CD14-positive monocyte (primary cell): Measurements from ENCODE around the gene TMEM94. TPM values are rescaled to one million over a fixed set of nuclear protein-coding genes. Genes with fewer than 3 reads are reported as not detected.

Experiments used
- DNase-seq, 3 donors: peaks; one replicate each; pipeline ENCODE4 v3.0.0-alpha.2; 2011 to 2022
- H2AFZ ChIP-seq: 2 replicates; pipeline ENCODE4 v1.6.0; 2012; ENCODE audit warnings: mild to moderate bottlenecking, low read depth, low read length, inconsistent platforms; ENCODE audit not compliant: insufficient read depth, poor library complexity, severe bottlenecking
- H3K27ac ChIP-seq, 2 donors: 1 replicate in 1 of 2; 2 replicates in 1 of 2; pipeline ENCODE4 v1.5.1; 2012 to 2013; ENCODE audit warnings: low read length in 2 of 2, control low read depth in 1 of 2, inconsistent platforms in 1 of 2, low read depth in 1 of 2, mild to moderate bottlenecking in 1 of 2
- H3K27me3 ChIP-seq, 2 donors: one replicate each; pipeline versions ENCODE4 v1.6.0 to v1.6.1; 2011 to 2013; ENCODE audit warnings: low read length in 2 of 2; ENCODE audit not compliant: control insufficient read depth in 2 of 2, insufficient read depth in 2 of 2
- H3K36me3 ChIP-seq, 2 donors: replicated peaks in 1 of 2; 1 replicate in 1 of 2; 2 replicates in 1 of 2; pipeline versions ENCODE4 v1.5.1 to v1.6.1; 2012 to 2013; ENCODE audit warnings: low read length in 2 of 2, control low read depth in 1 of 2, inconsistent platforms in 1 of 2, mild to moderate bottlenecking in 1 of 2; ENCODE audit not compliant: insufficient read depth in 2 of 2, control insufficient read depth in 1 of 2
- H3K4me1 ChIP-seq, 2 donors: 1 replicate in 1 of 2; 2 replicates in 1 of 2; pipeline versions ENCODE4 v1.5.1 to v1.6.1; 2012 to 2013; ENCODE audit warnings: low read length in 2 of 2, control low read depth in 1 of 2, inconsistent platforms in 1 of 2, mild to moderate bottlenecking in 1 of 2, moderate library complexity in 1 of 2; ENCODE audit not compliant: insufficient read depth in 2 of 2, control insufficient read depth in 1 of 2
- H3K4me2 ChIP-seq: replicated peaks from 2 replicates; pipeline ENCODE3; 2012; ENCODE audit warnings: low read length, moderate library complexity, mild to moderate bottlenecking; ENCODE audit not compliant: poor library complexity, severe bottlenecking; ENCODE audit errors: extremely low read depth
- H3K4me3 ChIP-seq, 3 experiments: fragments of 200-600 bp in 1 of 3; sonication (generic) in 1 of 3; replicated peaks in 1 of 3; 1 replicate in 2 of 3; 2 replicates in 1 of 3; pipeline ENCODE4 v1.5.1; 2011 to 2013; ENCODE audit warnings: low read length in 3 of 3, mild to moderate bottlenecking in 3 of 3, control low read depth in 2 of 3, low read depth in 2 of 3, inconsistent platforms in 1 of 3, moderate library complexity in 1 of 3
- H3K79me2 ChIP-seq: 2 replicates; pipeline ENCODE4 v1.6.0; 2012; ENCODE audit warnings: mild to moderate bottlenecking, control low read depth, inconsistent platforms, low read length, moderate library complexity; ENCODE audit not compliant: insufficient read depth
- H3K9ac ChIP-seq: 2 replicates; pipeline ENCODE4 v1.6.0; 2017; ENCODE audit warnings: low read length, mild to moderate bottlenecking; ENCODE audit not compliant: insufficient read depth, poor library complexity, severe bottlenecking
- H3K9me3 ChIP-seq, 2 donors: replicated peaks in 1 of 2; 1 replicate in 1 of 2; 2 replicates in 1 of 2; pipeline versions ENCODE4 v1.5.1 to v1.6.1; 2012 to 2013; ENCODE audit warnings: low read length in 2 of 2, control low read depth in 1 of 2; ENCODE audit not compliant: control insufficient read depth in 1 of 2, insufficient read depth in 1 of 2
- H4K20me1 ChIP-seq: 2 replicates; pipeline ENCODE4 v1.6.0; 2012; ENCODE audit warnings: mild to moderate bottlenecking, low read length, control low read depth, moderate library complexity; ENCODE audit not compliant: insufficient read depth
- H3K27ac Mint-ChIP-seq, 7 donors: one replicate each; pipeline ENCODE4 v1.8.0; 2020; ENCODE audit warnings: mild to moderate bottlenecking in 7 of 7, mixed read lengths in 7 of 7, moderate library complexity in 6 of 7, inconsistent platforms in 2 of 7
- H3K27me3 Mint-ChIP-seq, 3 donors: one replicate each; pipeline ENCODE4 v1.8.0; 2021 to 2022; ENCODE audit warnings: low read depth in 3 of 3, mild to moderate bottlenecking in 3 of 3, mixed read lengths in 3 of 3, moderate library complexity in 3 of 3, inconsistent platforms in 1 of 3
- H3K36me3 Mint-ChIP-seq, 2 donors: one replicate each; pipeline ENCODE4 v1.8.0; 2020; ENCODE audit warnings: mixed read lengths in 2 of 2, inconsistent platforms in 1 of 2, mild to moderate bottlenecking in 1 of 2
- H3K4me1 Mint-ChIP-seq: one replicate; pipeline ENCODE4 v1.8.0; 2020; ENCODE audit warnings: mild to moderate bottlenecking, mixed read lengths
- H3K4me3 Mint-ChIP-seq, 2 donors: one replicate each; pipeline ENCODE4 v1.8.0; 2020; ENCODE audit warnings: mild to moderate bottlenecking in 2 of 2, mixed read lengths in 2 of 2, moderate library complexity in 1 of 2
- H3K9me3 Mint-ChIP-seq, 7 donors: one replicate each; pipeline ENCODE4 v1.8.0; 2020 to 2022; ENCODE audit warnings: mixed read lengths in 7 of 7, mild to moderate bottlenecking in 6 of 7, moderate library complexity in 6 of 7, inconsistent platforms in 2 of 7
- CTCF ChIP-seq: fragments of 200-600 bp; IDR thresholded peaks from one replicate; pipeline ENCODE4 v1.8.0; 2022; ENCODE audit warnings: antibody characterized with exemption, mild to moderate bottlenecking
- WGBS: methylation state at CpG from one replicate; pipeline ENCODE4 v1.1.5; 2013; ENCODE audit warnings: missing lambda C conversion rate; ENCODE audit not compliant: insufficient coverage; 5-methylcytosine and 5-hydroxymethylcytosine counted together
- intact Hi-C, 2 donors: fragments of 100-400 bp; cut with micrococcal nuclease; formaldehyde crosslinking; loops; one replicate each; pipeline versions ENCODE4 v1.15.0 to v1.15.1; 2023
- polyA plus RNA-seq, 3 donors: library from polyadenylated mRNA; depleted of rRNA in 1 of 3; unstranded in 2 of 3; stranded (reverse) in 1 of 3; fragments of 300-500 nt in 2 of 3; fragments of >200 nt in 1 of 3; fragmentation: Illumina TruSeq in 2 of 3; gene quantifications; 1 replicate in 2 of 3; 2 replicates in 1 of 3; pipeline ENCODE4 v1.2.3, GENCODE V29; 2012 to 2021

The TMEM94 gene
- polyA plus RNA-seq, 3 donors, result 7.2 to 129 (median 8.4) TPM

- Histone ChIP-seq H3K36me3 (peaks cover 32 to 62% of the 10 kb centered on the region in 2 donors), H2AFZ (no peak overlapping the region), H3K4me1 (no peaks in the 10 kb centered on the region), H3K9ac (no peak overlapping the region), H3K27ac (peak overlapping the region in 1 of 2 donors; percentile 14), H3K9me3 (no peaks in the 10 kb centered on the region), H3K27me3 (no peaks in the 10 kb centered on the region), H3K4me3 (no peak overlapping the region), H3K4me2 (no peak overlapping the region), H4K20me1 (peaks cover 9% of the 10 kb centered on the region), H3K79me2 (peaks cover 11% of the 10 kb centered on the region)
- no peak for TF ChIP-seq CTCF
- intact Hi-C loops, result no loop called here
- peaks cover 0 to 3% (median 0%) of the 10 kb centered on the region in 3 donors for H3K27me3 Mint-ChIP-seq
- H3K36me3 Mint-ChIP-seq, result peaks cover 39 to 65% of the 10 kb centered on the region in 2 donors
- DNase-seq, result no peak
- H3K4me1 Mint-ChIP-seq, result peaks cover 1% of the 10 kb centered on the region
- WGBS, result 94% methylated on average over 3 of the region's 4 CpGs
- H3K9me3 Mint-ChIP-seq, result no peaks in the 10 kb centered on the region
- peak overlapping the region in 2 of 7 donors; percentile 20 to 32 for H3K27ac Mint-ChIP-seq
- H3K4me3 Mint-ChIP-seq, result no peak overlapping the region
These were observed 15.7 kb downstream of the TMEM94 start for GRCh38 chr17:75472119-75472518.

- H3K36me3 Mint-ChIP-seq, result peaks cover 41 to 70% of the 10 kb centered on the region in 2 donors
- Histone ChIP-seq H3K4me3 (no peak overlapping the region), H3K9me3 (no peaks in the 10 kb centered on the region), H3K27me3 (no peaks in the 10 kb centered on the region), H3K4me1 (no peaks in the 10 kb centered on the region), H2AFZ (no peak overlapping the region), H3K4me2 (no peak overlapping the region), H4K20me1 (peaks cover 6% of the 10 kb centered on the region), H3K27ac (no peak overlapping the region), H3K79me2 (peaks cover 5% of the 10 kb centered on the region), H3K9ac (no peak overlapping the region), H3K36me3 (peaks cover 32 to 66% of the 10 kb centered on the region in 2 donors)
- peaks cover 0 to 3% (median 0%) of the 10 kb centered on the region in 3 donors for H3K27me3 Mint-ChIP-seq
- 100% methylated on average over 2 of the region's 2 CpGs for WGBS
- peaks cover 1% of the 10 kb centered on the region for H3K4me1 Mint-ChIP-seq
- no peaks in the 10 kb centered on the region for H3K9me3 Mint-ChIP-seq
- no peak for TF ChIP-seq CTCF
- intact Hi-C loops, result no loop called here
- no peak overlapping the region for H3K27ac Mint-ChIP-seq
- DNase-seq, result no peak
- no peak overlapping the region for H3K4me3 Mint-ChIP-seq
These were observed 16.8 kb downstream of the TMEM94 start for GRCh38 chr17:75473246-75473645.
